HG03520 (cell line): ENCODE results near the gene NAV1.
"Not testable (repeated sequence)": the region's sequence is repeated elsewhere in the genome, so short reads cannot be mapped to it uniquely, and the experiment has no call there.

Source experiments
- ATAC-seq: cut with Tn5 transposase; IDR thresholded peaks from one replicate; pipeline ENCODE4 v1.9.1; 2021; ENCODE audit warnings: mild to moderate bottlenecking, moderate library complexity; ENCODE audit not compliant: unreplicated experiment

The NAV1 gene, protein sequence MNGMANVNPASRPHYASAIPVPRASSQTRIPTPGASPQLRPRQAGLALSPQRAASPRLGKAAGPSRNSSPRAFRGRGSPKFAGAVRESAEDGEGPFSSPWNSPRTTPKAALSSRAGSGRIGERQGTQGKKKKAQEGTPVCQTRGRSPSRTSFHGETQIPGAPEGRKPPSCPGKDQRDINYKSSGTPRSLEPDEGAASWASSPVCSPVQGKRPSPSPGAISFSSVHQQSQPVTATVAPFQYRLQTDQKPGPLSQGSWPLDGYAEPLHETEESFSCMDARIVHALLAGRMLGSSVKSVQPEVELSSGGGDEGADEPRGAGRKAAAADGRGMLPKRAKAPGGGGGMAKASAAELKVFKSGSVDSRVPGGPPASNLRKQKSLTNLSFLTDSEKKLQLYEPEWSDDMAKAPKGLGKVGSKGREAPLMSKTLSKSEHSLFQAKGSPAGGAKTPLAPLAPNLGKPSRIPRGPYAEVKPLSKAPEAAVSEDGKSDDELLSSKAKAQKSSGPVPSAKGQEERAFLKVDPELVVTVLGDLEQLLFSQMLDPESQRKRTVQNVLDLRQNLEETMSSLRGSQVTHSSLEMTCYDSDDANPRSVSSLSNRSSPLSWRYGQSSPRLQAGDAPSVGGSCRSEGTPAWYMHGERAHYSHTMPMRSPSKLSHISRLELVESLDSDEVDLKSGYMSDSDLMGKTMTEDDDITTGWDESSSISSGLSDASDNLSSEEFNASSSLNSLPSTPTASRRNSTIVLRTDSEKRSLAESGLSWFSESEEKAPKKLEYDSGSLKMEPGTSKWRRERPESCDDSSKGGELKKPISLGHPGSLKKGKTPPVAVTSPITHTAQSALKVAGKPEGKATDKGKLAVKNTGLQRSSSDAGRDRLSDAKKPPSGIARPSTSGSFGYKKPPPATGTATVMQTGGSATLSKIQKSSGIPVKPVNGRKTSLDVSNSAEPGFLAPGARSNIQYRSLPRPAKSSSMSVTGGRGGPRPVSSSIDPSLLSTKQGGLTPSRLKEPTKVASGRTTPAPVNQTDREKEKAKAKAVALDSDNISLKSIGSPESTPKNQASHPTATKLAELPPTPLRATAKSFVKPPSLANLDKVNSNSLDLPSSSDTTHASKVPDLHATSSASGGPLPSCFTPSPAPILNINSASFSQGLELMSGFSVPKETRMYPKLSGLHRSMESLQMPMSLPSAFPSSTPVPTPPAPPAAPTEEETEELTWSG (N-terminal part only)

GRCh38 chr1:201538612-201539551 is at the start of gene NAV1:
Gene NAV1, plus strand, starts transcription at chr1:201539127. Its CDS starts 83,758 bp downstream, at chr1:201622885.
- no peak for ATAC-seq

- ATAC-seq, result no peak
Observed at GRCh38 chr1:201489643-201490261, 49.2 kb upstream of the NAV1 start.

DNA sequence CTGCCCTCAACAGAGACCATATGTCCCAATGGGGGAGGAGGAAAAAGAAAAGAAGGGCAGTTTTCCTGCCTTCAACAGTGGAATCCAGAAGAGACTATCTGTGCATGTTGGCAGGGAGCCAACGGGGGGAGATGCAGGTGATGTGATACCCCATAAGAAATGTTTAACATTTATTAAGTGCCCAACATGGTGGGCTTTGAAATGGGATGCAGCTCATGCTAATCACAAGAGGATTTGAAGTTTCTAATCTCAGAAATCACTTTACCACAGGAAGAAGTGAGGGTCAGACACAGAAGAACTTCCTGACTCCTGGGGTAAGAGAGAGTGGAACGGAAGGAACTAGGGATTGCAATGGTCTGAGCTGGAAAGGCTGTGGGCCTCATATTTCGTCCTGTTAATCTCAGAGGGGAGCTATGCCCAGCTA is 48.2 kb upstream of the NAV1 start:
- ATAC-seq, result no peak

- ATAC-seq, result no peak
Observed at GRCh38 chr1:201491896-201492511, 46.9 kb upstream of the NAV1 start.

GRCh38 chr1:201493026-201493656 is 45.8 kb upstream of the NAV1 start:
- not testable (repeated sequence) for ATAC-seq

- ATAC-seq, result no peak
Observed at GRCh38 chr1:201493757-201494617, 44.9 kb upstream of the NAV1 start.

- ATAC-seq, result no peak
Observed at GRCh38 chr1:201495551-201496295, 43.2 kb upstream of the NAV1 start.

DNA sequence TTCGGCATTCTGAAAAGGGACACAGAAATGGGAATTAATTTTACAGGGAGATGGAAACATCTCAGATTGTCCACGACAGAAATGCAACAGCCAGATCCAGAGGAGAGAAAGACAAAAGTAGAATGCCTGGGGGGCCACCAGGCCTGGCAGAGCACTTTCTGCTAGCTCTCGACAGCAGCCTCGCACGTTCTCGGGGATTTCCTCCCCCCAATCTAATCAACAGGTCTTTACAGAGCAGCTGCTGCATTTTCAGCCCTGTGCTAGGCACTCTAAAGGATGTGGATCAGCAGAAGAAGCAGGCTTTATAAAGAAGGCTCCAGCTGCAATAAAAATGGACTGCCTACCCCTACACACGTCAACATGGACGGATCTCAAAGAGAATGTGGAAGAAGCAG is 42.6 kb upstream of the NAV1 start:
- ATAC-seq, result no peak

DNA sequence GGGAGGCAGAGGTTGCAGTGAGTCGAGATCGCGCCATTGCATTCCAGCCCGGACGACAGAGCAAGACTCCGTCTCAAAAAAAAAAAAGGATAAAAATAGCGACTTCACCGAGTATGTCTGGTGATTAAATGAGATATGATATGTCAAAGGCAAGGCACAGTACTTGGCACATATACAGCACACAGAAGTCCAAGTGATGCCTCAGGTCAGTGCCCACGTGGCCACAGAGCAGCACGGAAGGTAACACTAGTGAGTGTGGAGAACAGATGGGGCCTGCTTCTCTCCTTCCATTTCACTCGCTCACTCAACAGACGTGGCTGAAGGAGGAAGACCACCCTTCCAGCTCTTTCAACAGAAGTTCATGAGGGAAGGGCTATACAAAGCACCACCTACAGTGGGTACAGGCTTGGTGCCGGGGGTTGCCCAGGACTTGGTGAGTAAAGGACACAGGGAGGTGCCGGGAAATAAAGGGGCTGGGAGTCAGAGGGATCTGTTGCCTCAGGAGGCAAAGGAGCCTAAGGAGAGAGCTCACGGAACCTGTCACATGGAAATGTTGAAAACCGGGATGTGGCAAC is 40.9 kb upstream of the NAV1 start:
- no peak for ATAC-seq

- ATAC-seq, result no peak
Observed at GRCh38 chr1:201498621-201499020, 40.3 kb upstream of the NAV1 start.

- no peak for ATAC-seq
Observed at GRCh38 chr1:201499191-201499590, 39.7 kb upstream of the NAV1 start.

- no peak for ATAC-seq
Observed at GRCh38 chr1:201499795-201500669, 38.9 kb upstream of the NAV1 start.

- ATAC-seq, result no peak
Observed at GRCh38 chr1:201500670-201501120, 38.2 kb upstream of the NAV1 start.

DNA sequence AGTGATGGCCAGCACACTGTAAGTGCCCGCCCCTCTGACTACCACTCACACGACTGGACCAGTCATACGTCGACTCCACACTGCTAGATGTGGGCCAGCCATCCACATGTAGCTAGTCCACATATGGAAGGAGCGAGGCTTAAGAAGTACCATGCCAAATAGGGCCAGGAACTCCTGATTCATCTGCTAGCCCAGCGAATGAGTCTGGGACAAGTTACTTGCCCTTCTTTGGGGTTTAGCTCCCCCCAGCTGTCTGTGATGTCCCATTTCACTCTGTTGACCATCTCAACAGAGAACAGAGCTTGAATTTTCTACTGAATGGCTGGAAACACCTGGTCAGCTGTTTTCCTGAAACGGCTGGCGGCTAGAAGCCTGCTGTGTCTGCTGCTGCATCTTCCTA is 37.8 kb upstream of the NAV1 start:
- no peak for ATAC-seq

GRCh38 chr1:201501812-201502510 is 37.0 kb upstream of the NAV1 start:
- no peak for ATAC-seq
